ENCODE data around the gene DCD. TPM values are rescaled to one million over a fixed set of nuclear protein-coding genes. Genes with fewer than 3 reads are reported as not detected.
"Not testable (repeated sequence)": the region's sequence is repeated elsewhere in the genome, so short reads cannot be mapped to it uniquely, and the experiment has no call there.

DCD gene
- total RNA-seq, 1 donor from 2014 or later, result not detected

GRCh38 chr12:54667945-54668344 lies 19.8 kb upstream of the DCD start:
- Histone ChIP-seq H3K27me3 (ENCODE audit: control insufficient read depth, insufficient read depth, low read length) (no peaks in the 10 kb centered on the region), H3K4me3 (ENCODE audit: low read depth, low read length) (no peak overlapping the region), H3K36me3 (ENCODE audit: control insufficient read depth, insufficient read depth, low read length) (no peaks in the 10 kb centered on the region)
- no peak for DNase-seq (ENCODE audit: low read depth)
- no peak for TF ChIP-seq CTCF (IDR thresholded peaks at IDR 0.05; ENCODE audit: insufficient read depth, low read length, poor library complexity, severe bottlenecking)

- no peak for TF ChIP-seq CTCF (IDR thresholded peaks at IDR 0.05; ENCODE audit: insufficient read depth, low read length, poor library complexity, severe bottlenecking)
- H3K36me3 ChIP-seq (ENCODE audit: control insufficient read depth, insufficient read depth, low read length), result no peaks in the 10 kb centered on the region
- no peaks in the 10 kb centered on the region for H3K27me3 ChIP-seq (ENCODE audit: control insufficient read depth, insufficient read depth, low read length)
- no peak overlapping the region for H3K4me3 ChIP-seq (ENCODE audit: low read depth, low read length)
- no peak for DNase-seq (ENCODE audit: low read depth)
Measured at GRCh38 chr12:54666008-54666407, 17.8 kb upstream of the DCD start.

GRCh38 chr12:54665022-54665635 lies 17.0 kb upstream of the DCD start:
- H3K27me3 ChIP-seq (ENCODE audit: control insufficient read depth, insufficient read depth, low read length); H3K4me3 ChIP-seq (ENCODE audit: low read depth, low read length); DNase-seq (ENCODE audit: low read depth); H3K36me3 ChIP-seq (ENCODE audit: control insufficient read depth, insufficient read depth, low read length): not testable (repeated sequence)

- no peaks in the 10 kb centered on the region for H3K27me3 ChIP-seq (ENCODE audit: control insufficient read depth, insufficient read depth, low read length)
- no peak for DNase-seq (ENCODE audit: low read depth)
- no peak overlapping the region for H3K4me3 ChIP-seq (ENCODE audit: low read depth, low read length)
- H3K36me3 ChIP-seq (ENCODE audit: control insufficient read depth, insufficient read depth, low read length), result no peaks in the 10 kb centered on the region
- no peak for TF ChIP-seq CTCF (IDR thresholded peaks at IDR 0.05; ENCODE audit: insufficient read depth, low read length, poor library complexity, severe bottlenecking)
Measured at GRCh38 chr12:54663603-54664002, 15.4 kb upstream of the DCD start.

GRCh38 chr12:54662026-54662425 lies 13.9 kb upstream of the DCD start:
- Histone ChIP-seq H3K4me3 (ENCODE audit: low read depth, low read length) (no peak overlapping the region), H3K27me3 (ENCODE audit: control insufficient read depth, insufficient read depth, low read length) (no peaks in the 10 kb centered on the region), H3K36me3 (ENCODE audit: control insufficient read depth, insufficient read depth, low read length) (no peaks in the 10 kb centered on the region)
- no peak for DNase-seq (ENCODE audit: low read depth)
- TF ChIP-seq CTCF (IDR thresholded peaks at IDR 0.05; ENCODE audit: insufficient read depth, low read length, poor library complexity, severe bottlenecking), result no peak

GRCh38 chr12:54661048-54661447 lies 12.9 kb upstream of the DCD start:
- DNase-seq (ENCODE audit: low read depth), result no peak
- no peak for TF ChIP-seq CTCF (IDR thresholded peaks at IDR 0.05; ENCODE audit: insufficient read depth, low read length, poor library complexity, severe bottlenecking)

More at GRCh38 chr12:54661048-54661447, 12.9 kb upstream of the DCD start:
- no peaks in the 10 kb centered on the region for H3K27me3 ChIP-seq (ENCODE audit: control insufficient read depth, insufficient read depth, low read length)
- H3K4me3 ChIP-seq (ENCODE audit: low read depth, low read length), result no peak overlapping the region
- no peaks in the 10 kb centered on the region for H3K36me3 ChIP-seq (ENCODE audit: control insufficient read depth, insufficient read depth, low read length)
